Psoas muscle (tissue), 8 donors: Measurements from ENCODE around the gene DPH5. TPM values are rescaled to one million over a fixed set of nuclear protein-coding genes. Genes with fewer than 3 reads are reported as not detected.

ENCODE experiments used
- ATAC-seq, 4 donors: fragments of 200-7000 bp; cut with Tn5 transposase; one replicate each; pipeline ENCODE4 v1.9.1; 2020; ENCODE audit warnings: moderate library complexity in 3 of 4, mild to moderate bottlenecking in 2 of 4
- DNase-seq, 2 donors: peaks; one replicate each; pipeline ENCODE4 v3.0.0-alpha.2; 2020
- H3K27ac ChIP-seq: fragments of 200-600 bp; one replicate; pipeline ENCODE4 v1.8.0; 2022
- H3K27me3 ChIP-seq, 3 donors: fragments of 200-600 bp in 1 of 3; one replicate each; pipeline versions ENCODE4 v1.6.1 to v1.8.0; 2013 to 2022; ENCODE audit warnings: low read length in 2 of 3, mild to moderate bottlenecking in 2 of 3, moderate library complexity in 1 of 3; ENCODE audit not compliant: insufficient read depth in 3 of 3
- H3K36me3 ChIP-seq, 2 donors: fragments of 200-600 bp in 1 of 2; one replicate each; pipeline versions ENCODE4 v1.6.1 to v1.8.0; 2013 to 2022; ENCODE audit warnings: low read depth in 1 of 2, mild to moderate bottlenecking in 1 of 2, moderate library complexity in 1 of 2; ENCODE audit not compliant: insufficient read depth in 1 of 2
- H3K4me1 ChIP-seq: fragments of 200-600 bp; one replicate; pipeline ENCODE4 v1.8.0; 2022
- H3K4me3 ChIP-seq: fragments of 200-600 bp; one replicate; pipeline ENCODE4 v1.8.0; 2022; ENCODE audit warnings: mild to moderate bottlenecking
- H3K9me3 ChIP-seq: fragments of 200-600 bp; one replicate; pipeline ENCODE4 v1.8.0; 2022
- WGBS, 3 donors: extraction: QIAGEN DNeasy Blood & Tissue Kit; methylation state at CpG; one replicate each; pipeline versions ENCODE4 v1.1.6 to v1.1.7; 2013; 5-methylcytosine and 5-hydroxymethylcytosine counted together
- intact Hi-C, 2 donors: fragments of 100-400 bp; cut with DNase I; formaldehyde crosslinking; loops; one replicate each; pipeline versions ENCODE4 v1.11.0 to v1.14.2; 2022
- polyA plus RNA-seq, 3 donors: library from polyadenylated mRNA; stranded (reverse); fragments of 200-250 nt; gene quantifications; one replicate each; pipeline ENCODE4 v1.2.3, GENCODE V29; 2013
- total RNA-seq, 4 donors: library from RNA; stranded (reverse); fragmentation: NEBNext Ultra II Directional in 2 of 4; extraction: Animal tissue kit (Norgen Biotek cat#: 25700) in 2 of 4; gene quantifications; one replicate each; pipeline versions ENCODE4 v1.2.1 to v1.2.4, GENCODE V29; 2021 to 2023
- TF ChIP-seq, protein P1 (sequence below): fragments of 200-600 bp; IDR thresholded peaks from one replicate; pipeline ENCODE4 v1.8.0; 2022; ENCODE audit warnings: antibody characterized with exemption
- donor health status: healthy with polysubstance abuse.
- donor health status: DM: no; HTN: no; CAD: no; lungs with moderate emphysema.
- donor health status: Bipolar disorder and iron deficiency.
- donor health status: healthy.
- donor health status: DM: yes; HTN: yes; CAD: no.
- donor health status: DM: no; HTN: no; CAD: no.
- donor health status: DM: no; HTN: no; CAD: no.
- donor health status: DM: yes; HTN: yes; CAD: no.

DPH5 gene
- total and polyA plus RNA-seq, 7 donors = 18.6 to 44.0 (median 31.1) TPM

DNA sequence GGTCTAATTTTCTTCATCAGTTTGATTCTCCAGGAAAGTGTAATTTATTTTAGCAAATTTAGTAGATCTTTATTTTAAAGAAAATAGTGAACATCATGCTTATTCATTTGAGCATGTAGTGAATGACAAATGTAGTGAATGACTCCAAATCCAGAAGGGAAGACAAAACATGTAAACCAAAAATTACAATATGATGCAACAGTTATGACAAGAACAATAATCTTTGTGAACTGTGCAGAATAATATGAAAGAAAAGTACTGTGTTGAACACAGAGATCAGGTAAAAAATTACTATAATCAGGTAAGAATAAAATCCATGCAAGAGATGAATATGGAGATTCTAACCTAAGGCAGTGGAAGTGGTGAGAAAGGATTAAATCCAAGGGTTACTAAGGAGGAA, 30.0 kb upstream of the DPH5 start:
- DNase-seq (no peak), ATAC-seq (no peak)
- Histone ChIP-seq H3K9me3 (no peaks in the 10 kb centered on the region), H3K27me3 (no peaks in the 10 kb centered on the region), H3K27ac (no peak overlapping the region), H3K4me1 (no peaks in the 10 kb centered on the region), H3K36me3 (no peaks in the 10 kb centered on the region), H3K4me3 (no peak overlapping the region)
- intact Hi-C loops = no loop called here
- TF ChIP-seq, protein P1, sequence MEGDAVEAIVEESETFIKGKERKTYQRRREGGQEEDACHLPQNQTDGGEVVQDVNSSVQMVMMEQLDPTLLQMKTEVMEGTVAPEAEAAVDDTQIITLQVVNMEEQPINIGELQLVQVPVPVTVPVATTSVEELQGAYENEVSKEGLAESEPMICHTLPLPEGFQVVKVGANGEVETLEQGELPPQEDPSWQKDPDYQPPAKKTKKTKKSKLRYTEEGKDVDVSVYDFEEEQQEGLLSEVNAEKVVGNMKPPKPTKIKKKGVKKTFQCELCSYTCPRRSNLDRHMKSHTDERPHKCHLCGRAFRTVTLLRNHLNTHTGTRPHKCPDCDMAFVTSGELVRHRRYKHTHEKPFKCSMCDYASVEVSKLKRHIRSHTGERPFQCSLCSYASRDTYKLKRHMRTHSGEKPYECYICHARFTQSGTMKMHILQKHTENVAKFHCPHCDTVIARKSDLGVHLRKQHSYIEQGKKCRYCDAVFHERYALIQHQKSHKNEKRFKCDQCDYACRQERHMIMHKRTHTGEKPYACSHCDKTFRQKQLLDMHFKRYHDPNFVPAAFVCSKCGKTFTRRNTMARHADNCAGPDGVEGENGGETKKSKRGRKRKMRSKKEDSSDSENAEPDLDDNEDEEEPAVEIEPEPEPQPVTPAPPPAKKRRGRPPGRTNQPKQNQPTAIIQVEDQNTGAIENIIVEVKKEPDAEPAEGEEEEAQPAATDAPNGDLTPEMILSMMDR = no peak

DNA sequence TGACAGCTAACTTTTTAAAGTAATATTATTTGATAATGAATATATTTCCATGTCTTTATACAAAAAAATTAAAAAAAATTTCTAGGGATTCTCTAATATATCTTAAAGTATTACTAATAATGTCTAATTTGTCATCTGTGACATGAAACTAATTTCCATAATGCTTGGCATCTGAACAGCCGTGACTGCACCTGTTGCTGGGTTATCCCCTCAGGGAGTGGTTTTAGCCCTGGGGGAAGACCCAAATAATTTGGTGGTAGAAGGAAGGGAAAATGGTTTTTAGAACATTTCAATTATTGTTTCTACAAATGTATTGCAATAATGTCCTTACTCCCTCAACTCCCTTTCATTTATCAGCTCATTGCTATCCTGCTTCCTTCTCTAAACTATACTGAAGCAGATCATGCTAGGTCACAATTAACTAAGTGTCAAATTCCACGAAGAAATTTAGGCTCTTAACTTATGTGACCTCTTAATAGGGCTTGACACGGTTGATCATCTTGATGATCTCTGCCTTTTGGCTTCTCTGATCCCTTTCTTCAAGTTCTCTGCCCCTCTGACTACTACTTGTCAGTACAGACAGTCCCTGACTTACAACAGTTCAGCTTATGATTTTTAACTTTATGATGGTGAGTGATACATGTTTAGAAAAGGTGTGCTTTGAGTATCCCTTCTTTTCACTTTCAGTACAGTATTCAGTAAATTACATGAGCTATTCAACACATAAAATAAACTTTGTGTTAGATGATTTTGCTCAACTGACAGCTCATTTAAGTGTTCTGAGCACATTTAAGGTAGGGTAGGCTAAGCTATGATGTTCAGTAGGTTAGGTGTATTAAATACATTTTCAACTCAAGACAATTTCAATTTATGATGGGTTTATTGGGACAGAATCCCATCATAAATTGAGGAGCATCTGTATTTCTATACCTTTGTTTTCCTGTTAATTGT, 26.4 kb upstream of the DPH5 start:
- ATAC-seq (no peak), DNase-seq (no peak)
- Histone ChIP-seq H3K9me3 (no peaks in the 10 kb centered on the region), H3K4me1 (no peaks in the 10 kb centered on the region), H3K27me3 (no peaks in the 10 kb centered on the region), H3K27ac (no peak overlapping the region), H3K36me3 (no peaks in the 10 kb centered on the region), H3K4me3 (no peak overlapping the region)
- TF ChIP-seq, protein P1 = no peak
- 27 to 36% (median 31%) methylated on average over 3 of the region's 3 CpGs for WGBS, 3 donors
- intact Hi-C loops = no loop called here

DNA sequence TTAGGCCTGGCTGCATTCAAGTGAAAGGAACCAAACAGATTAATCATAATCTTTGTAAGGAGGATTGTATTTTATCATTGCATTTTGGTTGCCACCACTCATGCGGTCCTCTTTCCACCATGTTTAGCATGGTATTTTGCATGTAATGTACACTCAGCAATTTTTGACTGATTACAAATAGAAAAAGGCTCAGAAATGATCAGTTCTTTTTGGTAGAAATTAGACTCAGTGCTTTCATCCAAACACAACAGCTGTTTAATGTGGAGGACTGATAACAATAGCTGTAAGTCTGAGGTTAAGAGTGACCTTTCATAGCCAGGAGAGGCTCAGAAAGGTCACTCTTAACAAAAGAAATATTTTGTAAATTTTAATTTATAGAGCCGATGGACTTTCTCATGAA, 25.3 kb upstream of the DPH5 start:
- Histone ChIP-seq H3K27me3 (no peaks in the 10 kb centered on the region), H3K27ac (no peak overlapping the region), H3K4me3 (no peak overlapping the region), H3K36me3 (no peaks in the 10 kb centered on the region), H3K4me1 (no peaks in the 10 kb centered on the region), H3K9me3 (no peaks in the 10 kb centered on the region)
- no peak for ATAC-seq
- 72 to 89% (median 74%) methylated on average over 2 of the region's 2 CpGs for WGBS, 3 donors
- TF ChIP-seq, protein P1 = no peak
- no peak for DNase-seq
- intact Hi-C loops = no loop called here

DNA sequence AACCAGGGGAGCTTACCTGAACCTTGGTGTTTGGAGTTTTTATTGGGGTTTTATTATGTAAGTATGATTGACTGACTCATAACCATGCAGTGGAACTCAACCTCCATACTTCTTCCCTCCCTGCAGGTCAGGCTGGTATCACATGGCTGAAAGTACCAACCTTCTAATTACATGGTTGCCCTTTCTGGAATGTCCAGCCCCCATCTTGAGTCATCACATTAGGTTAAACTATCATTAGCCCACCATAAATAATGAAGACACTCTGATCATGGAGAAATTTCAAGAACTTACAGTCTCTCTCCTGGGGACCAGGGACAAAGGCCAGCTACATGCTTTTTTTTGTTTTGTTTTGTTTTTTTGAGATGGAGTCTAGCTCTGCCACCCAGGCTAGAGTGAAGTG, 19.2 kb upstream of the DPH5 start:
- Histone ChIP-seq H3K4me3 (no peak overlapping the region), H3K27ac (no peak overlapping the region), H3K4me1 (no peaks in the 10 kb centered on the region), H3K36me3 (peaks cover 0 to 10% of the 10 kb centered on the region in 2 donors), H3K9me3 (peaks cover 6% of the 10 kb centered on the region), H3K27me3 (no peaks in the 10 kb centered on the region)
- TF ChIP-seq, protein P1 = no peak
- ATAC-seq = no peak
- no peak for DNase-seq
- intact Hi-C loops = no loop called here

DNA sequence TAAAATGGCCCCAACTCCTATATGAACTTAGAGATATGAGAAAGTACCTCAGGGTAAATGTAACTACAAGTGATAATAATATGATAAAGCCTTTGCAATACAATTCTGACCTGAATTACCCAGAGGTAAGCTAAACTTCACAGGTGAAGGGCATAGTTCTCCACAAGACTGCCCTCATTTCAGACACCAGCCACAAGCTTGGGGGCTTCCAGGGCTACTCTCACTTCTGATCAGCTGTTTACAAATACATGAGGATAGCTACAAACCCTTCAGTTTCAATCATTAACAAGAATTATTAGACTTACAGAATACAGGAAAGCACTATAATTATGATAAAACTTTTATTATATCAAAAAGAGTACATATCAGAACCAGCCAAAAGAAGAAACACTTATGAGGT, 18.7 kb upstream of the DPH5 start:
- Histone ChIP-seq H3K4me1 (no peaks in the 10 kb centered on the region), H3K36me3 (peaks cover 0 to 10% of the 10 kb centered on the region in 2 donors), H3K27ac (no peak overlapping the region), H3K9me3 (peaks cover 6% of the 10 kb centered on the region), H3K4me3 (no peak overlapping the region), H3K27me3 (no peaks in the 10 kb centered on the region)
- TF ChIP-seq, protein P1 = no peak
- ATAC-seq (no peak), DNase-seq (no peak)
- intact Hi-C loops = no loop called here
